Daoy (cell line): ENCODE results near the gene RPS6KA2. TPM values are rescaled to one million over a fixed set of nuclear protein-coding genes. Genes with fewer than 3 reads are reported as not detected.

ENCODE experiments used
- DNase-seq: peaks from one replicate; pipeline ENCODE4 v3.0.0-alpha.2; 2015; ENCODE audit warnings: low read depth
- total RNA-seq: library from RNA; depleted of rRNA; stranded (reverse); fragments of >200 nt; shearing (Covaris generic); gene quantifications from 2 replicates; pipeline ENCODE4 v1.2.3, GENCODE V29; 2014

The RPS6KA2 gene
- total RNA-seq, 1 experiment from 2014 or later: 5.5 TPM

DNA sequence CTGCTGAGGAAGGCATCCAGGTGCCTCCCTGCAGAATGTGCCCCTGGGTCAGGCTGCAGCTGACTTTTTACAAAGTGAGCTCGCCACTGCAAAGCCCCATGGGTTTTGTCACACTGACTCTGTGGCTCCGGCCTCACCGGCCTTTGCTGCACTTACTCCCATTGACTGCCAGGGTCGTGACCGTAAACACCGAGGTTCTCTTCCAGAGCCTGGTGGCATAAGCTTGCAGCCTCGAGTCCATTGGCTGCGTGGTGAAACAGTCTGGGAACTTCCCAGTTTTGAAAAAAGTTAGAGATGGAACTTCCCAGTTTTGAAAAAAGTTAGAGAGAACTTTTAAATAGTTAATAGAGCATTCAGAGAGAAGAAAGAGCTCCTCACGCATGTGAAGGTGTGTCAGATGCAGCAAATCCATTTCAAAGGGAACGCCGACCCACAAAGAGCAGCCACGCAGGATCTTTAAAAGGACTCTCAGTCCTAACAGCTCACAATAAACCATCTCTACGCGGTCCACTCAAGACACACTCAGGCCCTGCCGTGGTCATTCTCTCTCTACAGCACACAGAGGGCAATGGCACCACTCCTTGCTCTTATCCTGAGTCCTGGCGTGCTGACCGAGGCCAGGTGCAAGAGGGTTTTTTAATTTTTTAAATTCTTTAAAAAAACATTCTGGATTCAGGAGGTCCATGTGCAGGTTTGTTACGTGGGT lies 53.4 kb downstream of the RPS6KA2 start:
- no peak for DNase-seq

DNA sequence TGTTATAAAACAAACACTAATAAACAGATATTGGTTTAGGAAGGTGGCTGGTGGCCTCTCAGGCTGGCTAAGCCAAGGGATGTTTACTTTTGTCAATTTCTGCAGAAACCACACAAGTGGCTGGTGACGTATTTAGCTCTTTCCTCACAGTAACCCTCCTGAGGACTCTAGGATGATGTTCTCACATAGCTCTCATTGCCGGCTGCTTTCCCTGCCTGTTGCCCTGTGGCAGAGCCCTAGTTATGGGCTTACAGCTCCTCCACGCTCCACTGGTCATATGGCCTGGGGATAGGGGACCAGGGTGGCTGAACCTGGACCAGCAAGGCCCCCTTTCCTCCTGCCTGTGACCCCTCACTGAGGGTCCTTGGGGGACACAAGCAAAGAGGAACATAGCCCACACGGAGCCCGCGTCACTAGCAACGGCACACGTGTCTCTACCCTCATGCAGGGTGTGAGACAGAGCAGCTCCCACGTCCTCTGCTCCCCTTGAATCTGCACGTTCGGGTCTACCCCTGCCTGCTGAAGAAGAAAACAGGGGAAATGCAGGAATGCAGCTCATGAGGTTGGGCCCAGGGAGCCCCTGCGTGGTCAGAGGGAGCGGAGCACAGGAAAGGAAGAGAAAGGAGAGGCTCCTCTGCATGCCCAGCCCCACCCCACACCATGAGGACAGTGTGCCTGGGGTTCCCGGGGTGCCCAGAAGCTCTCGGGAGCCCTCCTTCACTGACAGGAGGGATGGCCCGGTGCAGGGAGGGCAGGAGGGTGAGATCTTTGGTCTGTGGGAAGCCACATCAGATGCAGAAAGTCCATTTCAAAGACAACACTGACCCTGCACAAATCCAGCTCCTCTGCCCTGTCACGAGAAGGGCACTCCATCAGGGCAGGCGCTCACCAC lies 54.4 kb downstream of the RPS6KA2 start:
- DNase-seq: peak; percentile 68

DNA sequence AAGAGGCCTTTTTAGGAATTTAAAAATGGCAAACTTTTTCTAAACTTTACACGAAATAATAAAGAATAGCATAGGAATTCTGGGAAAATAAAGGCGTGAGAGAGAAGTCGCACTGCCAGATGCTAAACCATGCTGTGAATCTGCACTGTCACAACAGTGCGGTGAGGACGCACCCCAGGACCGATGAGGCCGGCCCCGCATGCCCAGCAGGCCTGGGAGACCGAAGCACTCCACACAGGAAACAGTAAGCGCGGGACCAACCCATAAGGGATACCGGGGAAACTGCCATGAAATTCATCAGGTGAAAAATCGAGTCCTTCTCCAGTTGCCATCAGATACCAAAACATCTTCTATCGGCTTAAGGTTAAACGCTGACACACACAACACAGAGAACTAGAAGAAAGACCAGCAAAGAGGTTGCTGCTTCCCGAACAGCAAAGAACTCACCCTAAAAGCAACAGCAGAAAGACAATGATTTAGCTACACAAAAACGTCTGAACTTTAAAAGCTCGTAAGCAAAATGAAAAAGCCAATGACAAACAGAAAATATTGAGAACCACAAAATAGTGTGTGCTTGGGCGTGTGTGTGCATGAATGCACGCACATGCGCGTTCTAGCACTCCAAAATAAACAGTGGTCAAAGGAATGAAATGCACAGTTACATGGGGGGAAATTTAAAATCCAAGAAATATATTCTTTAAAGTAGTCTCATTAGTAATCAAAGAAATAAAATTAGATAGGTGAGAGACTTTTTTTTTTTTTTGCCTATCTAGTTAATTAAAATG lies 55.9 kb downstream of the RPS6KA2 start:
- DNase-seq: no peak

DNA sequence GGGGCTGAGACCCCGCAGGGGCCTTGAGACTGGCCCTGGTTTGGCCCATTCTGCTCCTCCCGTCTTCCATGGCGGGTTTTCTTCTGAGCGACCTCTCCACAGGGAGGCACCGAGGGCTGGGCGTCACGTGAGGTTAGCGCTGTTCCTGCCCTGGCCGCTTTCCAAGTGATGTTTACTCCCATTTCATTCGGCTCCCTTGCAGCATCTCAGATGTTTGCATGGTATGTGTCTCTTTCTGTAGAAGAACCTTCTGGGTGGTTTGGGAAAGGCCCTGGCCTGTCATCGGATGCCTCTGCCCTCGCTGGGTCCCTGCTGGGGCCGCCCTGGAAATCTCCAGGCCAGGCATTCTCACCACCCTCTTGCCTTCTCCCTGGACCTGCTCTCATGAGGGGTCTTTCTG lies 57.8 kb downstream of the RPS6KA2 start:
- no peak for DNase-seq

DNA sequence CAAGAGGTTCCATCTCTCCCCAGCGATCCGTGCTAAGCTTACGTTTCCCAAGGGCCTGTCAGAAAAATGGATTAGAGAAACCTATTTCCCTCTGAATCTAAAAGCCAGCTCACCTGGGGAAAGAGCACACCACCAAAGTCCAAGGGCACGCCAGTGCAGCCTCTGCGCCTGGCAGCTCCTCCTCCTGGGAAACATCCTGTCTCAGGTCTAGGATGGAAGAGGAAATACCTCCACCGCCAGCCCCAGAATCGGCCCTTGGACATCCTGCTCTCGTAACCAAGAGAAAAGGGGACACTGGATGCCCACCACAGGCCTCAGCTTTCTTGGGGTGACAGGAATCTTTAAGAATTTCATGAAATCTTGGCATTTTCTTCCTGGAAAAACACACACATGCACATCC lies 59.2 kb downstream of the RPS6KA2 start:
- DNase-seq: no peak

DNA sequence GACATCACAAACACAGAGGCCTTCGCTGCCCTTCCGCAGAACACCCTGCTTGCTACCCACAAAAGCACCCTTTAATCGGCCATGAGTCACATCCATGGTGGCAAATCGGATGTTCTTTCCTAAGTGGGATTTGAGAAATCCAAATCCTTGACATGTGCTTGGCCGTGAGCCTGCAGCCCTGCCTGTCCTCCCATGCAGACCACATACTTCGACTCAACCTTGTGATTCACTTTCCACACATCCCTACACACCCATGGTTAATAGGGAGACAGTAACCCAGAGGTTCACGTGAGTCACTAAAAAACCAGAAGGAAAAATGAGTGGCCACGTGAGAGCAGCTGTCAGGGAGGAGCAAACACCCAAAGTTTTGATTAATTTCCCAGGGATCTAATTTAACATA lies 59.9 kb downstream of the RPS6KA2 start:
- DNase-seq: peak; percentile 93

DNA sequence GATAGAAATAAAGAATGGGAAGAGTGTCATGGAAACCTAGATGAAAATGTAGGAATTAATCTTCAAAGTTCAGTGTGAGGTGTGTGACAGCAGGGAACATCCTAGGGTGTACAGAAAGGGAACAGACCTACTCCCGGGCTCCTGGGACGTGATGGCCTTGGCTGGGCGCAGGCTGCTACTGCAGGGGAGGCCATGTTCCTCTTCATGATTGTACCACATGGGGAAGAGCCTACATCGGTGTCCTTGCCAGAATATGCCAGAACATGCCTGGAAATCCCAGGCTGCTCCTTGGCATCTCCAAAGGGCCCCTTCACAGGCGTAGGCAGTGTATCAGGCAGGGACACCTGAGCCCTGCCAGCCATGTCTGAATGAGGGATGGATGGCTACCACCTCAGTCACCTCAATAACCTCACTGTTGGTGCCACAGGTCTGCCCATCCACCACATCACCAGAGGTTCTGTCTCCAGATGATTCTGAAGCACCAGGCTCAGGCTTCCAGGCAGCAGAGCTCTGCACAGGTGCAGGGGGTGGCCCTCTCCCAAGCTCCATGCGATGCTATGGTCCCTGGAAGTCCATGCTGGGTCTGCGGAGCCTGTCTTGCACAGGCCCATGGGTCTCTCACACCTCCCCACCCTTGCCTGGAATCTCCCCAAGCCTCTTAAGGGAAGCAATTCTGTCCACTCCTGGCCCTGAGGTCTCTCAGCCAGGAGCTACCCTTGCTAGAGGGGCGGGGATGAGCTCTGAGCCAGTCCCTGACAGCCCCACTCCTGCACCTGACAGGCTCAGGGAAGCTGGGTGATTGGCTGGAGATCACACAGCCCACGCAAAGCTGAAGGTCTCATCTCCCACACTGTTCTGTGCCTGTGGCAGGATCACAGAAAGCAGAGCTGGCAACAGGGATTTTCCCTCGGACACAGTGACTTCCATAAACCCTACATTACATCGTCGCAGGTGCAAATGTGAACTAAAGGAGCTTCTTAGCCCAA lies 60.7 kb downstream of the RPS6KA2 start:
- no peak for DNase-seq

DNA sequence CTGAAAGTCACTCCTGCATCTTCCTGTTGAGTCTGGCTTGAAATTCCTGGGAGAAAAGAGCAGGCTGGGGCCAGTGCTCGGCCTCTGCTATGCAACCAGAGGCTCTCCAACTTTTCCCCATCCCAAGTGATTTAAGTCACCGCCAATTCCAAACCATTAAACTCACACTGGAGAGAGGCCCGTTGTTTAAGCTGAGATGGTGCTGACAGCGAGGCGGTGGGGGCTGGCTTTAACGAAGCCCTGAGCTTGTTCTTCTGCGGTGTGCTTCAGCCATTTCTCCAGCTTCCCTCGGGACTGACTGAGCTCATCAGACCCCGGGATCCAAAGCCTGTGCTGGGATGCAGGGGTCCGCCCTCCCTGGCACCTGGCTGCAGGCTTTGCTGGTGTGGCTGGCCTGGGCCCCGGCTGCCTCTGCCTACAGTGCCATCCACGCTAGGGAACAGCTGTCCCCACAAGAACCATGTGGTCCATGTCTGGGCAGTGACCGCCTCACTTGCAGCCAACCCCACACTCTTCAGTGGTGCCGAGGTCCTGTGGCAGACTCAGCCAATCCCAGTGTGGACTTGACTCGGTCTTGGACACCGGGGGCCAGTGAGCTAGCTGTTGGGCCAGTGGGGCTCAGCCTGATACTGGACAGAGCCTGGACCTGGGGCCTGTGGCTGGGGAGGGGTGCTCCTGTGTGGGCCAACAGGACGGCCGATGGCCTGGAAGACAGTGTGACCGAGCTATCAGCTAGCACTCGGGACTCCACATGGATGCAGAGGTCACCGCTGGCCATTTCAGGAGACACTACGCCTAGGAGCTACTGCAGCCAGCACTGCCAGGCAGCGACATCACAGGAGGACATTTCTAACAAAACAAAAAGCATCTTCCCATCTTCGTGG lies 61.7 kb downstream of the RPS6KA2 start:
- no peak for DNase-seq

DNA sequence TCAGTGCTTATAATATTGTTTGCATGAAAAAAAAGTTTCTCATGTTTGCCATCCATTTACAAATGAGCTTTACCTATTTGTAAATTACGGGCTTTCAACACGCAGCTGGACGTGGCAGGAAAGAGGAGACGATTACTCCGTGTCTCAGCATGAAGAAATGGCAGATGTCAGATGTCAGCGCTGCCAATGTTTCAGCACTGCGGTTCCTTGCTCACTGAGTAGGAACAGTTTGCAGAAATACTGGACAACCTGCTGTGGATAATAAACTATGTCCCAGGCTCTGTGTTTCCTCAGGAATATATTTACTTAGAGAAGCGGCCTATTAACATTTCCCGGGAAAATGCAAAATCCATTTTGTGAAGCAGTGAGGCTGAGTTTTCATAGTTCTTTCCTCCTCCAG lies 63.2 kb downstream of the RPS6KA2 start:
- no peak for DNase-seq

DNA sequence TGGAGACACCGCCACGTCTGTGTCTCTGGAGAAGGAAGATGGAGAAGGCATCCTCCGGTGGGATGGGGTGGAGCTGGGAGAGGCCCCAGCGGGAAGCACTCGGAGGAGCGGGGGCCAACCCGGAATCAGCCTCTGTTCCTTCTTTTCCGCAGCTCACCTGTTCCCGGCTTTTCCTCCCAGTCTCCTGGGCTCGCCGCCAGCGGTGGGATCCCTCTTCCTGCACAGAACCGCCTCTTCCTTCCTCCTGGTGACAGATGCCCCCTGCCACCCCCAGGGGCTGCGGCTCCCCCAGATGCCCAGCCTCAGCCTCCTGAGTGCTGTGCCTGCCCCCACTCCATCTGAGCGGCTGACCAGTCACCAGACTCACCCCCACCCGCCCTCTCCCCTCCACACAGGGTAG lies 63.9 kb downstream of the RPS6KA2 start:
- DNase-seq: no peak

DNA sequence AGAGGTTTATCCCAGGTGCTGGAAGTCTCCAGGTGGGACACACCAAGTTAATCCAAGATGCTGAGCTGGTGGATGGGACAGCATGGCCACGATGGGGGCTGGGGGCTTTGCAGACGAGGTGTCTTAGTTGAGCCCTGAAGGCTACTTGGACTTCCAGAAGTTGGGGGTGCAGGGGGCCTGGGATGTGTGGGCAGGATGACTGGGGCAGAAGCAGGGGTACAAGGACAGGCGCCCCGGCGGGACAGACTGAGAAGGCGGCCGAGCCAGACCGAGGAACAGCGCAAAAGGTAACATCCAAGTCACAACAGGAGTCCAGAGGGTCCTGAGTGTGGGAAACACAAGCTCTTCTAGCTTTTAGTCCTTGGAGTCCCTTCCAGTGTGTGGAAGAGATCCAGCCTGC lies 64.3 kb downstream of the RPS6KA2 start:
- no peak for DNase-seq

DNA sequence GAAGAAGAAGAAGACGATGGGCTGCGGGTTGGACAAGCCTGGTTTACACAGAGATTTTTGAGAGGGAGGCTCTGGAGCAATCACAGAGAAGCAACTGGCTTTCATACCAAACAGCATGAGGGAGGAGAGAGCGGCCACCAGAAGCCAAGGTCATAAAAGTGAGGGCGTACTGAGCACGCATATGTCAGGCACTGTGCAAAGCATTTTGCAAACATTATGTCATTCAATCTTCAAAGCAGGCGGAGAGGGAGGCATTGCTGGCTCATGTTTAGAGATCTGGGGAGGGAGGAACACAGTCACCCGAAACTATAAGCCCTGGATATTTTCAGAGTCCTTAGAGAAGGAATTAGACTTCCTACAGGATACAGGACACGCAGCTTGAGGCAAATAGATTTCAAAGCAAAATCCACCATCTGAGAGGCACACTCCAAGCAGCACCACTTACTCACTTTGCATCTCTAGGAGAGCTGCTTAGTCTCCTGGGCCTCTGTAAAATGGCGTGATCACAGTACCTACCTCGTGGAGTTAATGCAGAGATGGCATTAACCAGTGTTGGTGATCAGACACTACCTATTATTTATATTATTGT lies 65.2 kb downstream of the RPS6KA2 start:
- no peak for DNase-seq

DNA sequence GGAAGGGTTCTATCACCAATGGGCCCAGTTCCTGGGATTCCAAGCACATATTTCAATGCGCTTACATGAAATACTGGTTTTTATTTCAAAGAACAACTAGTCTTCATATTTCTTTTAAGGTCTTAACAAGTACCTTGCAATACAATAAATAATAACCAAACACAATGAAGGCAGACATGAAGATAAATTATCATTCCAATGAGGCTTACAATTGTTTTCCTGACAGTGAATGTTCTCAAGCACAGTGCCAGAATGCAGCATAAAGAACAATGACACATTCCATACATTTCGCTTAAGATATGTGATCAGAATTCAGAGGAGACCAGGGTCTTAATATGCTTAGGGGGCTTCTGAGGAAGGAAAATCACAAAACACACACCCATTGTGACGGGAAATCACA lies 66.8 kb downstream of the RPS6KA2 start:
- DNase-seq: no peak

DNA sequence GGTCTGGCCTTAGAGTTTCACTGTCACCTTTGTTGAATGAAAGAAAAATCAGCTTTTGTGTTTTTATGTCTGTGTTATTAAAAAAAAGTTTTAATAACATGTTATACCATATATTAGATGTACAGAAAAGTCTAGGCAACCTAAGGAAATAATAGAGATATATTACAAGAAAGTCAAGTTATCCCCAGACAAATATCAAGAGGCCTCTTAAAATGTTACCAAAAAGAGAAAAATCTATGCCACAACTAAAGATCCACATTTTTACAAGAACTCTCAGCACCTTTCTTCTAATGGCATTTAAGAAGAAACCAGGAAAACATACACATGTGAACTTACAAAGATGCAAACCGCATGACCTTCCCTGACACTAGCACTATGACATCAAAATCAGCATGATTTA lies 67.4 kb downstream of the RPS6KA2 start:
- DNase-seq: no peak

DNA sequence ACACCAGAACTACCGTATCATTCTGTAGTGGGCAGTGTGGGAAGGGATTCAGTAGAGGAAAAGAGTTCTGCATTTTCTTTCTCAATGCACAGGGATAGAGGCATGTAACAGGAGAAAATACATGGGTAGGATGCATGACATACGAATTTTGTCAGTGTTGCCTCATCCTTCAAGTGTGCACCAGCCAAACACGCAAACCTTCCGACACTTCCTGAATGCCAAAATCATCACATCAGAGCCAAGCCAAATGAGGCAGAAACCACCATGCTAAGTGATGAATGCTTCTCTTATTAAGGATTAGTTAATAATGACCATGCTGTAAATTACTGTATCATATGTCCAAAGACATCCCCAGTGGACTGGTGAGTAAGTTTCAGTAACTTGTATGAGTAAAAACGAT lies 67.8 kb downstream of the RPS6KA2 start:
- peak; percentile 31 for DNase-seq

DNA sequence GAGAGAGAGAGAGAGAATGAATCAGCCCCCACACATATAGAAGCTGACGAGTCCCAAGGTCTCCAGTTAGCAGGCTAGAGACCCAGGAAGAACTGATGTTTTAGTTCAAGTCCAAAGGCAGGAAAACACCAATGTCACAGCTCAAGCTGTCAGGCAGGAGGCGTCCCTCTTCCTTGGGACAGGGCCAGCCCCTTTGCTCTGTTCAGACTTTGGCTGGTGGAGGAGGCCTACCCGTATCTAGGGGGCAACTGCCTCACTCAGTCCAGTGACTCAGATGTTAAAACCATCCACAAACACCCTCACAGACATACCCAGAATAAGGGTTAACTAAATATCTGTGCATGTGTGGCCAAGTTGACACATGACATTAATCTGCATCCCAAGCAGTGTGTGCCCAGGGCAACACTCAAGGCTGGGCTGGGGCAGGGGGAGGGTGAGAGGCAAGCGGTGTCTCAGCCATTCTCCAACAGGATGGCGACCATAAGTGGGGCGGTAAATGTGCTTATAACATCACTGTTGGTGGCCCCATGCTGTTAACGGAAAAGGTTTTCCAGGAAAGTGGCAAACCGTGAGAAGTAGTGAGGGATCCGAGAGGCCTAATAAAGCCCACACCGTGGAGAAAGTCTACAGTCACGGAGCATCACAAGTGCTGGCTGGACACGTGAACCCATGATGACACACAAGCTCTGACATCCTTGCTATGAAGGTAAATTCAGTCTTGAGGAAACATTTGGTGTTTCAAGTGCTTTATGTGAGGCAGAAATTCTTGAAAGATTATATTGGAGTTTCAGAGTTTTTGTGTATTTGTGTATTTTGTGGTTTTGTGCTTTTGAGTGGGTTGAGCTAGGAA lies 68.7 kb downstream of the RPS6KA2 start:
- peak; percentile 37 for DNase-seq

DNA sequence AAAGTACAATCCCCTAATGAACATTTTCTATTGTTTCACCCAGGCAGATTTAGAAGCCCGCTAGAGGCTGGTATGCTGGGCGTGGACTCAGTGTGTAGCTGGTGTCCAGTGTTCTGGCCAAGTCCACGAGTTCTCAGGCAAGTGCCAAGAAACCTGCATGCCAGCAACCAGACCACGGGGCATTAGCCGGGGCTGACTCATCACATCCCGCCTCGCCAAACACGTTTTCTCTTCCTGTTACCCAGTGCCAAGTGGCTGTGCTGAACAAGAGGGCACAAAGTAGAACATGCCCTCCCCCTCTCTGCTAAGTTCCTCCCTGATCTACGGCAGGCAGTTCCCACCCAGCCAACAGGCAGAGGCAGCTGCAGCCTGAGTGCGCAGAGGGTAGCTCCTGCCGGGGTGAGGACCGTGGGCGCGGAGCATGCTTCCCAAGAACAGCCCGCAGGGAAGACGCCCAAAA lies 70.2 kb downstream of the RPS6KA2 start:
- peak; percentile 91 for DNase-seq

DNA sequence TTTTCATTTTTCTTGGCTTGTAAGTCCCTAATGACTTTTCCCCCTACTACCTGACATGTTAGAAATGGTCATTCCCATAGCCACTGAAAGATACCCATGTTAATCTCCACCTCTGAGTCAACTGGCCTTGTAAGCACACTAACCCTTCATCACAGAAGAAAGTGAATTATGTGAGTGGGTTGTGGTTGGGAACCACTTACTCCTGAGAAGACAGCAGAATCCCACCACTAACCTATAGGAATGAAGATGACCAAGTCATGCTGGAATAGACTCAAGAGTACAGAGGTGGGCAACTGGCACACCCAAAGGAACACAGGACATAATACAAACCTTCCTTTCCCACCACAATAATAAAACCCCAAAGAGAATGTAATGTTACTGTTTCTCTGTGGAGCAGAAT lies 70.7 kb downstream of the RPS6KA2 start:
- no peak for DNase-seq

DNA sequence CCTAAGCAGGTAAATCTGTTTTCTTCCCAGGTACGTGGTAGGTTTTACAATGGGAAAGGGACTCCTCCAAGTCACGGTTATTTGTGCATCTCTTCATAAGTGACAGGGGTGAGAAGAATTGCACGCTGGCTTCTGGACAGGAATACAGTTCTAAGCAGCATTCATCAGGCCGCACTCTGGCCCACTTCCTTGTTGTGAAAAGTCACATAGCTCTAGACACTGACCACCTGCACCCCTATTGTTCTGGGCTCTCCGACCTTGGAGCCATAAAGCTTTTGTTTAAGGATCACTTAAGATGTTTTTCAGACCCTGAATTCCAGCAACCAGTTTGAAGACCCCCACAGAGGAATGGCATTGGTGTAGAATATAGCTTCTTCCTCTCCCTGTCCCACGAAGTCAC lies 72.0 kb downstream of the RPS6KA2 start:
- no peak for DNase-seq
